HG03280 (cell line): ENCODE data around the gene BCL2.

Experiments used
- ATAC-seq: cut with Tn5 transposase; IDR thresholded peaks from one replicate; pipeline ENCODE4 v1.9.1; 2021; ENCODE audit warnings: mild to moderate bottlenecking, moderate library complexity; ENCODE audit not compliant: unreplicated experiment

The BCL2 gene

DNA sequence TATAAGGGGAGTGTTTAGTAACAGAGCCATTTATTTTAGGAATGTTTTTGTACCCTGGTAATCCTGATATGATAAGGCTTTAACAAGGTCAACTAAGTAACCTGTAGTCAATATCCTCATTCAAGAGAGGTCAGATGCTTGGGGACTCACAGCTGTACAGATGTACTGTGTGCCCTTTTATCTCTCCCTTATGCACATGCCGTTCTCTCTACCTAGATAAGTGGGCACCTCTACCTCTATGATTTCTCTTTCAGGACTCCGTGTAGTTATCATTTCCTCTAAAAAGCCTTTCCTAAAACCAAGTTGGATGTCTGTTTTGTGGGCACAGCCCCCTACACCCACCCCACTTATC is 132.4 kb downstream of the BCL2 start:
- no peak for ATAC-seq

DNA sequence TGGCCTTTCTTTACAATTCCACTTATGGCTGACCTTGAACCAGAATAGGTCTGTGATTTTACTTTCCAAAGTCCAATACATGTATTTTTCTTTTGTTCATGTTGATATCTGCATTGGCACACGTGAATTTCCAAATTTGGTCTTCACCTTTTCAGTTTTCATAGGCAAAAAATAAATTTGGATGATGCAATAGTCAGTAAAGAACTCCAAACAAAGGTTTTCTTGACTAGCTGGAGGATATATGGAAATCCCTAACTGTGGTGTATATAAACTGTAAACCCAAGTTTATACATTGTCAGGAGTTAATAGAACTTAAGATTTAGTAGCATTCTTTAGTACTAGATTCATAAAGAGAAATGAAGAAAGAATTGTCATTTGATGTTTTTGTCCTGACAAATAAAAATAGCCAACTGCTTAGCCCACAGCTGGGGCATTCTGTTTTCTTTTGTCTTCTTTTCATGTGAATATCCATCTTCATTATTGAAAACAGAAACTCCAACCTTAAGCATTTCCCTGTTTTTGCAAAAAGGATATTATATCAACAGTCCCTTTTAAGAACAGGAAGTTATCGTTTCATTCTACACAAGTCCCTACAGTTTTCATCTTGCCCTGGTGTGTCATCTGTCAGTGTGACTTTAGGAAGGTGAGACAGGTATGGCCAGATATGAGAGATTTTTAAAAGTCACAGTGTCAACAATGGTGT is 132.9 kb downstream of the BCL2 start:
- ATAC-seq: no peak

DNA sequence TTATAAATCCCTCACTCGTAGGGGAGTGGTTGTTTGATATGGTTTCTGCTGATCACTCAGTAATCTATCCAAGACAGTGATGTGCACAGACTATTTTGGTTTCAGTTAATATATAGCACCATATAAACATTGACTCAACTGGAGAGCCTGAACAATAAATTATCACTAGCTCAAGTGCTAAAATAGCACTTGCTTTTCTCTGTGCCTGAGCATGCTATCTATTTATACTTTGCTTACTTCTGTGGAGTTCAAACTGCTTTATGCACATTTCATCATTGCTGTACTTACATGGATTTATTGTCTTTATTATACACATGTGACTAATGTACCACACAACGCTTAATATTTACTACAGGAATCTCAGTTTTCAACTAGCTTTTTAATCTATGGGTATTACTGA is 133.6 kb downstream of the BCL2 start:
- no peak for ATAC-seq

DNA sequence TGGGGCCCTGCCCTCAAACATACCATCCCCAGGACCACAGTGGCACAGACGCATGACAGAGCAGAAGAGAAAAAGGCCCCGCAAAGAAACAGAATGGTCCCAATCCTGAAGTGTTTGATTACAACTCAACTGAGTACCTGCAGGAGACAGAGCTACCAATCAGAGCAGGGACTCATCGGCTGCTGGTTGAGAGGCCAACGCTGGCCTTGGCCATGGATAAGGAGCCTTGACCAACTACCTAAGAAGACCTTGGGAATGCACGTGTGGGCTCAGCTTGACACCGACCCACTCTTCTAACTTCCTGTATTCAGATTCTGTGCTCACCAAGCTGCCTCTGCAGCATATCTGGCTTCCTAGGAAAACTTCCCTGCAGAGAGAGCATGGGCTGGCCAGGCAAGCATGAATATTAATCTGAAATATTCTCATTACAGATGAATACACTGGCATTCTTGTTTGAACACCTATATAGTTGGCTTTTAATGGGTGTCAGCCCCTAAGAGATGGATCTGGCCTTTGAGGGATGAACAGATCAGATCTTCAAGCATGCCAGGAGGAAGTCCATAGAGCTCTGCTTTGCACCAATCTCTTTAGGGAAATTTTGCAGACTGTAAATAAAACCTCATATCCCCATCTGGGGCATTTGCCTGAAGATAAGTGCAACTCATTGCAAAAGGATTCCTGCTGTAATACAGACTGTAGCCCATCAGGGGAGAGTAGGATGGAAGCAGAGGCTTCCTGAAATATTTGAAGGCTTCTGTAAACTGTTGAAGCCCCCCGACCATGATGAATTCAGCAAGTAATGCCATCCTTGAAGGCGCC is 135.4 kb downstream of the BCL2 start:
- no peak for ATAC-seq

DNA sequence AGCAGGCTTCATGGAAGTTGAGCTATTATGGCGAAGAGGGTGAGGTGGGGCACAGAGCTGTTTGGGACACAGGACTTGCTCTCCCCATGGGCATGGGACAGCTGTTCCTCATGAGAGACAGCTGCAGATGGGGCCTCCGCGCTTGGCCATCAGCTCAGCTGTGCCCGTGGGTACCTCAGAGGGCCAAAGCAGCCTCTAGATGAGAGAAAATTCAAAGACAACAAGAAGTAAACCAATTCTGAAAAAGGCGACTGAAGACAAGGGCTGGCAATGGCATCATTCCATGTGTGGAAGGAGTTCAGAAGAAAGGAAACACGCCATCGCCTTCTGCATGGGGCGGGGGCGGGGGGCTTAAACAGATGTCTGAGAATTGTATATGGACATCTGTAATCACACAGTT is 136.2 kb downstream of the BCL2 start:
- ATAC-seq: no peak

DNA sequence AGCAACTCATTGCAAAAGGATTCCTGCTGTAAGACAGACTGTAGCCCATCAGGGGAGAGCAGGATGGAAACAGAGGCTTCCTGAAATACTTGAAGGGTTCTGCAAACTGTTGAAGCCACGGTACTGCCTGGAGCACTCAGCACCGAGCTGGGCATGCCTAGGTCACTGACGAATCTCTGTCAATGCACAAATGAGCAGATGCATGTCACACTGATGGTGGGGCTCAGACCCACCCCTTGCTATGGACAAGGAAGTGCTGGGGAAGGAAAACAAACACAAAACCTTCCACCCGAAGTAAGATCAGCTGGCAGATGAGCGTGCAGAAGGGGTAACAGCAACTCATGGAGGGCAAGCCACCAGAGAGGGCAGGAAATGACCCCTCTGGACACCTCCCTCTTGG is 136.7 kb downstream of the BCL2 start:
- ATAC-seq: no peak

DNA sequence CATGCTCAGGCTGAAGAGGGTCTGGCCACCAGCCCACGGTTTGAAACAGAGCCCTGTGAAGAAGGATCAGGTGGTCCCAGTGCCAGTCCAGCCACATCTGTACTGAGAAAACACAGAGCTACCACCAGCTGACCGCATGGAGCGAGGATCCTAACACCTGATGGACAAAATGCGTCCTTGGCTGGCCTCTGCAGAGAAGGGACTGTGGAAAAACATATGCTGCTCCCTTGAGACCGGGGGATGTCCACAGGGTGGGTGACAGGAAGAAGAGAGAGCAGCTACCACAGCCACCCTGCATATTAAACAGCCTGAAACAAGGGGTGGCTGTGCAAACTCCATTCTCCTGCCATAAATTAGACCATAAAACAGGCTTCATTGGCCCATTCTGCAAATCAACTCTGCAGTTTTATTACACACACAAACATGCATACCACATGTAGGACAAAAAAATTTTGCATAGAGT is 137.2 kb downstream of the BCL2 start:
- ATAC-seq: no peak

DNA sequence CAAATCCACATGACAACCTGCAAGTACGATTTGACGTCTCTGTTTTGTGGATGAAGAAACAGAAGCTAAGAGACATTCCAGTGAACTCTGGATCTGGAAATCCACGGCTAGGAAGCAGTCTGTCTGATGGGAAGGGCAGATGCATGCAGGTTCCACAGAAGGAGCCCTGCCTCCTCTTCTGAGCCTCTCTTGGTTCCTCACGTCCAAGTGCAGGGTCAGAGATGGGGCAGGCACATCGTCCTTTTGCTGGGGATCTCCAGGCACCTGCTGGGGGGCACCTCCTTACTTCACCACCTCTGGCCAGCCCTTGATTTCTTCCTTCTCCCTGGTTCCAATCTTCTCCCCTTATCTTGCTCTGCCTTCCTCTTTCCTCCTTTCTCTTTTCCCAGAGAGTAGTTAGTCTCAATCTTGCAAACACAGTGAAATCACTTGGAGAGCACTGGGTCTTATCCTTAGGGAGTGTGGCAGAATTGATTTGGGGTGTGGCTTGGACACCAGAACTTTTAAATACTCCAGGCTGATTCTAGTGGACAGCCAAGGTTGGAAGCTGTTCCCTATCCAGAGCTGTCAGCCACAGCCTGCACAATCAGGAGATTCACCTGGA is 137.8 kb downstream of the BCL2 start:
- no peak for ATAC-seq

DNA sequence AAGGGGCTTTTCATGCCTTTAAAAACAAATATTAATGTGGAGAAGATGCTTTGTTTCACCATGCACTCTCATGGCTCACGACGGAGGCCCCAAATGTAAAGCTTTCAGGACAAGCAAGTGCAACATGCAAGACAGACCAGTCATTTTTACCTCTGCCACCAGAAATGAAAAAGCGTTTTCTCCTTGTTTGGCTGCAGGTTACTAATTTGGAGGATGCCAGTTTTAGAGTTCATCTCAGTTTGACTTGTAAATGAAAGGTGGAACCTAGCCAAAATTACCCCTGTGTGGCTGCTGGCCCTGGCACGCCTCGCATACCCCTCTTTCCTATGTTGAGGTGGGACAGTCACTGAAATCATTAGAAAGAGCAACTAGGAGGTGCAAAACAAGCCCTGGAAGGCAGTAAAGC is 138.6 kb downstream of the BCL2 start:
- peak; percentile 43 for ATAC-seq

DNA sequence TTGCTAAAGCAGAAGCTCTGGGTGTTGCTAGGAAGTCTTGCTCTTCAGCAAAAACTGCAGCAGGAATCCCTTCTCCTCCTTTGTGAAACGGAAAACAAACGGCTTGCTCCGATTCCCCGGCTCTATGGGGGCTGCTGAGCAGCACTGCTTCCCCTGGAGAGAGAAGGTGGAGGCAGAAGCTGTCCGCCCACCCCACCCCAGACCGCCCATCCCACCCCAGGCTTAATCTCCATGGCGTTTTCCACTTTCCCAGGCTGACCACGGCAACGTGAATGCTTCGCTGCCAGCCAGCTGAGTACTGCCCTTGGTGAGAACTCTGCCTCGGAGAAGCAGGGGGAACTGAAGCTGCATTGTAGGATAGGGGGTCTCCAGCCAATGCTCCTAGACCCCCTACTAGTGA is 139.2 kb downstream of the BCL2 start:
- no peak for ATAC-seq

DNA sequence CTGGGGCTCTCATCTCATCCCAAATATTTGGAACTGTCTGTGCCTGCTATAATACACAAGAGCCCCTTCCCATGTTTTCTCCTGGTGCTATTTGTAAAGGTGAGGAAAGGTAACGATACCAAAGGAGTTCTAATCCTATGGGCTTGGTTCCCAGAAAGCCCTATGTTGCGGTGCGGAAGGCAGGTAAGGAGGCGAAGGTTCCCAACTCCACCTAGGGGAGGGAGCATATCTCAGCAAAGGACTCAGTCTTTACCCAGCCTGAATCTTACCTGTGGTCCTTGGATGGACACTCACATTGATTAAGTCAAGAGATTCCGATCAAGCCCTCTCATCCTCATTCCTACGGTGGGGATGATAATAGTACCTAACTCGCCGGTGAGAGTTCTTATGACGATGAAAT is 140.1 kb downstream of the BCL2 start:
- no peak for ATAC-seq

DNA sequence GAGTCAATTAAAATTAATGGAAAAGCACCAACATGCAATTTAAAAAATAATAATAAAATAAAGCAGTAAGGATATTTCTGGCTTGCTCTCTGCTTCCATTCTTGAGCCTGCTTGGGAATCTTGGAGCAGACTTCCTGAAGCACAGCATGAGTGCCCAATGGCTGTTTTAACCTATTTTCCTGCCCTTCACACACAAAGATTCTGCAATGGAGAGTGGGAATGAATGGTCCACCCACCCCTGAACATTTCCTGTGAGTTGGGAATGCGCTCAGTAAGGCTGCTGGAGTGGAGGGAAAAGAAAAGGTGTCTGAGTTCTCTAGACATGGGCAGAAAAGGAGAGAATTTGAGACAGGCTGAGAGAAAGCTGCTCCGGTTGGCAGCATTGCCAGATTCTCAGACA is 140.6 kb downstream of the BCL2 start:
- no peak for ATAC-seq

DNA sequence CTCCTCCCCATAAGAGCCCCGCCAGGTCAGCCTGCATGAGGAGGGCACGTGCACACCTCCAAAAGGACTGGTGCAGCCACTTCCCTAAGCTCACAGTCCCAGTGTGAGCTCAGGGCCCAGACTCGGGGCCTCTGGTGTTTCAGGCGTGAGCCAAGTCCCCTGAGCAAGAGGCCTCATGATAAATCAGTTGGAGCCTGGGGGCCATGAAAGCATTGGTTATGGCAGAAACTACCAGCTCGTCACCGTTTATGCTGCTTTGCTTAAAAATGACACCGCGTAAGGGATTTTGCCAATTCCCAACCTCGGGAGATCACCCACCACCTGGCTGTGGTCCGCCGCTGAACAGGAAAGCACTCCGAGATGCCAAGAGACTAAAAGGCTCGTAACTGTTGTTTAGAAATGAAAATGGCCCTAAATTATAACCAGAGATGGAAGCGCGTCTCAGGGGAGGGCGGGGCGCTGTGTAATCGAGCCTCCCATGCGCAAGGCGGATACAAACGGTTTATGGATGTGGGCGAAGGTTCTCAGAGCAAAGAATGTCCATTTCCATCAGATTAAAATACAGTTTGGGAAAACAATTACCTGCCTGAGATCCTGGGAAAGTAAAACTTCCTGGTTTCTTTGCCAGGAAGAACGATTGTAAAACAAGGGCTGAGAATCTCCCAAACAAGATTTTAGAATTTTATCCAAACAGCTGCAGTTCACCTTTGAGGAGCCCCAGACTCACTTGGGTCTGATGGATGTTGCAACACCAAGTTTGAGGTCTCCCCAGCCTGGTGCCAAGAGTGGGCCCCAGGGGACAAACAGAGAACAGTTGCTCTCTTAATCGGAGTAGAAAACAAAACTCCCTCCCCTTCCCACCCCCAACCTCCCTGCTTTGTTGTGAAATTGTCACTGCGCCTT is 141.4 kb downstream of the BCL2 start:
- no peak for ATAC-seq

DNA sequence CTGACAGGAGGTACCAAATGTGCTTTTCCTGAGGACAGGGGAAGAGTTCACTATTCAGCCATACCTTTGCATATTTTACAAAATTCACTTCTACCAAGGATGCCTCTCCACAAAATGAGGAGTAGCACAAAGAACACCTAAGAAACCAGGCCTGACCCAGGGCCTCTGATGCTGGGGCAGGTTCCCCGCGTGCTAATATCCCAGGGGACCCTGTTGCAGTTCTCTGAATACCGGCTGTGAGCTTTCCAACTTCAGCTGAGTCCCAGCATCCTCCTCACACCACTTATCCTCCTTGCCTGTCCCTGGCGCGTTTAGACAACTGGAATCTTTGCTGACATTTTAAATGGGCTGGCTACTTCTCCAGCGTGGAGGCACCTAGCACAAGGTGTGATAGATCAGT is 142.3 kb downstream of the BCL2 start:
- no peak for ATAC-seq

DNA sequence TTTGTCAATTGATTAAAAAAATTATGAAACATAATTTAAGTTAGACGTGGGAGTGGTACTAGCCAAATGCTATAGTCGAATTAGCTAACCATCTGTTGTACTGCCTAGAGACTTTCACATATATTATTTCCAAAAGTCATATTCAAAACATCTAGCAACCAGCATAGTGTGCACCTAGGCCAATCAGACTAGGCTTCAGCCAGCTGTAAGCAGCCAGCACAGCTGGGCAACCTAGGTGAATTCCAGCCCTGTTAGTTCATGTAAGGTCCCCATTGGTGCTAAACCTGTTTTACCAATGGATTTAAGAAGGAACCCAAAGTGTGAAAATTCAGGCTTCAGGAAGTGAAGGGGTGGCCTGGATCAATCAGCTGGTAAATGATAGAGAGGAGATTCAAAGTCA is 144.3 kb downstream of the BCL2 start:
- peak; percentile 59 for ATAC-seq

DNA sequence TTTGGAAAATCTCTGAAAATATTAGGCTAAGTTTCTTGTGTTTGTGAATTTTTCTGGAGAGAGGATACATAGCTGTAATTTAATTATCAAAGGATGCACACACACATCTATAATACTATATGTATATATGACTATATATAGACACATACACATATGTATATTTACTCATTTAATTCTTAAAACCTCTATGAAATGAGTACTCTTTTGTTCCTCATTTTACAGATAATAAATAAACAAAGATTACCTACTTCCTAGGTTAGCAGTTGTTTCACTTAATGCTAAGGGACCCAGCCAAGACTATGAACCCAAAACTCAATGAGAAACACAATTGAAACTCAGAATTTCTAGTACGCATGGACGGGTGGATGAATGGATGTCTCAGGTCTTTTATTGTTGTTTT is 145.6 kb downstream of the BCL2 start:
- ATAC-seq: no peak

DNA sequence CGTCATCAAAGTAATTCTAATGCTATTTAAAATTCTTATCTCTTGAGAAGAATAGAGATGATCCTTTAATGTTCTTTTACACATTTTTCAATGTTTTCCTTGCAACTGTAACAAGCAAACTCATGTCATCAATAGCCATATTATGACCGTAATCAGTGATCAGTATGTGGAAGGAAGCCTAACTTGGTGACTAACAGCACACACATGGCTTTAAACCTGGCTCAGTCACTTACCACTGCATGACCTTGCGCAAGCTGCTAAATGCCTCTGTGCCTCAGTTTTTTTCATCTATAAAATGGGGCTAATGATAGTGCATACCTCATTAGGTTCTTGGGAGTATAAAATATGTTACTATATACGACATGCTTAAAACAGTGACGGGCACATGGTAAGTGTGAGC is 149.7 kb downstream of the BCL2 start:
- ATAC-seq: no peak

DNA sequence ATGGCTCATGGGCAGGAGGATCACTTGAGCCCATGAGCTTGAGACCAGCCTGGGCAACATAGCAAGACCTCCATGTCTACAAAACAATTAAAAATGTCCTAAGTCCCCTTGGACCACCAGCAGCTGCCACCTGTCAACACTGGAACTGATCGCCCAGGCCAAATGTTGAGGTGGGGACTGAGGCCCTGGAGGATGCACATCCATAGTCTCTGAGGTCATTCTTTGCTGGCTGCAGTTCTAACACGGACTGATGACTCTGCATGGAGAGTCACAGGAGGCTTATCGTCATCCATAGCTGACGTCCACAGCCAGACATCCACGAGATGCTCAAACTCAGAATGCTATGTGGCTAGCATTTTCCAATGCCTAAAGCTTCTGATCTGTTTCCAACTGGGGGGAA is 151.3 kb downstream of the BCL2 start:
- no peak for ATAC-seq

DNA sequence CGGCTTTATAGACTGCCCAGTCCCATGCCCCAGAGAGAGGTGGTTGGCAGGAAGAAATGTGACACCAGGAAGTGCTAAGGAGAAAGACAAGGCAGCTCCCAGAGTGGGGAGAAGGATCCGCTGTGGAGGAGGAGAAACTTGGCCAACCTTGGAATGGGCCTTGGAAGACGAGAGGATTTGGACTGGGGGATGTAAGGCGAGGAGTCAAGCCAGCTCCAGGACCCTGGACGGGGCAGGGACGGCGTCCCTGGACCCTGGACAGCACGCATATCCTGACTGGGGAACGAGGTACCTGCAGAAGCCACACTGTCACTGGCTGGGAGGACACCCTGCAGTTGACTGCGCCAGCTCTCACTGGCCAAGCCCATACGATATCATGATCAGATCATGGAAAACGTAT is 153.4 kb downstream of the BCL2 start:
- ATAC-seq: no peak

DNA sequence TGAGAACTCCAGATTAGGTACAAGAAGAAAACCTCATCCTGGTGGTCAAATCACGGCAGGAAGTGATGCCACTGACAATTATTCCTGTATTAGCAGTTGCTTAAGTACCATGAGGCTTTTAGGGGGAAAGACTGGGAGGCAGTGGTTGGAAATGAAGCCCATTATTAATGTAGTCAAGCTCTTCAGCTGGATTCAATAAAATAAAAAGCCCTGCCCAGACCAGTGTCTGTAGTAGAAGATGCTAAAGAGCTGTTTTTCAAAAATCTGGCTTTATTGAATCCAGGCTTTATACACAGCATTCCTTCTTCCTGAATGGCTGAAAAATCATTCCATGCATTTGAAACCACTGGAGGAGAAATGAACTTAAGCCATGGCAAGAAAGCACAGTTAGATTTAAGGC is 155.2 kb downstream of the BCL2 start:
- no peak for ATAC-seq
